Prostate gland (tissue), 2 donors: Measurements from ENCODE around the gene SBNO2. TPM values are rescaled to one million over a fixed set of nuclear protein-coding genes. Genes with fewer than 3 reads are reported as not detected.

ENCODE experiments used
- DNase-seq: peaks from one replicate; pipeline ENCODE4 v3.0.0-alpha.2; 2019; ENCODE audit warnings: low spot score
- H3K27ac ChIP-seq, 2 donors: fragments of 200-600 bp; sonication (generic); 2 replicates each; pipeline ENCODE4 v1.5.1; 2017 to 2019
- H3K27me3 ChIP-seq: fragments of 200-600 bp; sonication (generic); replicated peaks from 2 replicates; pipeline ENCODE4 v1.5.1; 2019; ENCODE audit not compliant: insufficient read depth
- H3K36me3 ChIP-seq, 2 donors: fragments of 200-600 bp; sonication (generic); 1 replicate in 1 of 2; 2 replicates in 1 of 2; pipeline versions ENCODE4 v1.5.1 to v1.8.1; 2017 to 2019
- H3K4me1 ChIP-seq: fragments of 200-600 bp; sonication (generic); replicated peaks from 2 replicates; pipeline ENCODE4 v1.5.1; 2019
- H3K4me3 ChIP-seq, 2 donors: fragments of 200-600 bp; sonication (generic); 2 replicates each; pipeline ENCODE4 v1.5.1; 2017 to 2019
- H3K9me3 ChIP-seq: fragments of 200-600 bp; sonication (generic); 2 replicates; pipeline ENCODE4 v1.5.1; 2017
- POLR2A ChIP-seq: fragments of 450-650 bp; IDR thresholded peaks from one replicate; pipeline ENCODE4 v1.6.1; 2016; ENCODE audit warnings: antibody characterized with exemption, mild to moderate bottlenecking
- POLR2AphosphoS5 ChIP-seq: sonication (generic); formaldehyde crosslinking; IDR thresholded peaks from one replicate; pipeline ENCODE4 v1.6.1; 2017; ENCODE audit warnings: antibody characterized with exemption
- WGBS: methylation state at CpG from one replicate; pipeline ENCODE4 v1.1.5; 2018; 5-methylcytosine and 5-hydroxymethylcytosine counted together
- intact Hi-C: fragments of 100-400 bp; cut with DNase I; formaldehyde crosslinking; loops from one replicate; pipeline ENCODE4 v1.14.2; 2022
- total RNA-seq, 2 donors: library from RNA; depleted of rRNA; stranded (reverse); fragments of >200 nt; gene quantifications; one replicate each; pipeline ENCODE4 v1.1.0, GENCODE V29; 2016
- TF ChIP-seq, protein P1 (sequence below), 4 experiments: fragments of 200-600 bp in 2 of 4; fragments of 450-650 bp in 2 of 4; sonication (generic) in 2 of 4; IDR thresholded peaks; 1 replicate in 3 of 4; 2 replicates in 1 of 4; pipeline ENCODE4 v1.5.1; 2016 to 2019; ENCODE audit warnings: antibody characterized with exemption in 4 of 4, mild to moderate bottlenecking in 2 of 4, moderate library complexity in 2 of 4

Gene SBNO2
- total RNA-seq, 2 donors from 2014 or later, result 32.5 to 79.9 TPM

DNA sequence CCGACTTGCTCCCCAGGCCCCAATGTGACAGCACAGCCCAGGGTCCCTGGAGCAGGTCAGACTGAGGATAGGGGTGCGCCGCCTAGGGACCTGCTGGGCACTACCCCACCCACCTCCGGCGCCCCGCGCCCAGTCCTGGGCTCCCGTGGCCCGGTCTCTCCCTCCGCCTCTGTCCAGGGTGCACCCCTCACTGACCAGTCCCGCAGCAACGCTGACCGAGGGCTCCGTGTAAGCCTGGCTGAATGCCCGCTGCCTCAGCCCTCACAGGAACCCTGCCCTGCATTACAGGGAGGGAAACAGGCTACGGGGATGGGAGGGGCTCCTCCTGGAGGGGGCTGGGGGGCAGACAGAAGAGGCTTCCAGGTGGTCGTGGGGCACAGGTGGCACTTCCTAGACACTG lies 38.6 kb downstream of the SBNO2 start:
- no peak for TF ChIP-seq POLR2A
- no peak for TF ChIP-seq POLR2AphosphoS5
- TF ChIP-seq, protein P1, sequence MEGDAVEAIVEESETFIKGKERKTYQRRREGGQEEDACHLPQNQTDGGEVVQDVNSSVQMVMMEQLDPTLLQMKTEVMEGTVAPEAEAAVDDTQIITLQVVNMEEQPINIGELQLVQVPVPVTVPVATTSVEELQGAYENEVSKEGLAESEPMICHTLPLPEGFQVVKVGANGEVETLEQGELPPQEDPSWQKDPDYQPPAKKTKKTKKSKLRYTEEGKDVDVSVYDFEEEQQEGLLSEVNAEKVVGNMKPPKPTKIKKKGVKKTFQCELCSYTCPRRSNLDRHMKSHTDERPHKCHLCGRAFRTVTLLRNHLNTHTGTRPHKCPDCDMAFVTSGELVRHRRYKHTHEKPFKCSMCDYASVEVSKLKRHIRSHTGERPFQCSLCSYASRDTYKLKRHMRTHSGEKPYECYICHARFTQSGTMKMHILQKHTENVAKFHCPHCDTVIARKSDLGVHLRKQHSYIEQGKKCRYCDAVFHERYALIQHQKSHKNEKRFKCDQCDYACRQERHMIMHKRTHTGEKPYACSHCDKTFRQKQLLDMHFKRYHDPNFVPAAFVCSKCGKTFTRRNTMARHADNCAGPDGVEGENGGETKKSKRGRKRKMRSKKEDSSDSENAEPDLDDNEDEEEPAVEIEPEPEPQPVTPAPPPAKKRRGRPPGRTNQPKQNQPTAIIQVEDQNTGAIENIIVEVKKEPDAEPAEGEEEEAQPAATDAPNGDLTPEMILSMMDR (IDR thresholded peaks at IDR 0.05), result no peak
- DNase-seq, result no peak
- Histone ChIP-seq H3K4me1 (peaks cover 23% of the 10 kb centered on the region), H3K4me3 (no peak overlapping the region), H3K9me3 (no peaks in the 10 kb centered on the region), H3K36me3 (no peaks in the 10 kb centered on the region), H3K27ac (peak overlapping the region in 1 of 2 donors; percentile 12), H3K27me3 (no peaks in the 10 kb centered on the region)
- intact Hi-C loops, result no loop called here
- WGBS, result 86% methylated on average over 17 of the region's 17 CpGs

DNA sequence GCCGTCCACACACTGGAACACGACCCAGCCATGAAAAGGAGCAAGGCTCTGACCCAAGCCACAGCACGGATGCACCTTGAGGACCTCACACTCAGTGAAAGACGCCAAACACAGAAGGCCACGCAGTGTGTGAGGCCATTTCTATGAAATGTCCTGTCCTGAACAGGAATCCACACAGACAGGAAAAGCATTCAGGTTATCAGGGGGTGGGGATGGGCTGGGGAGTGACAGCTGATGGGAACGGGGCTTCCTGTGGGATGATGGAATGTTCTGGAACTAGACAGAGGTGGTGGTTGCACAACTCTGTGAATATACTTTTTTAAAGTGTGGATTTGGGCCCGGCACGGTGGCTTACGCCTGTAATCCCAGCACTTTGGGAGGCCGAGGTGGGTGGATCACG lies 39.6 kb downstream of the SBNO2 start:
- Histone ChIP-seq H3K4me1 (peaks cover 29% of the 10 kb centered on the region), H3K4me3 (no peak overlapping the region), H3K36me3 (no peaks in the 10 kb centered on the region), H3K9me3 (no peaks in the 10 kb centered on the region), H3K27ac (peak overlapping the region in 1 of 2 donors; percentile 89), H3K27me3 (no peaks in the 10 kb centered on the region)
- no peak for DNase-seq
- TF ChIP-seq POLR2A (no peak), POLR2AphosphoS5 (no peak)
- TF ChIP-seq, protein P1 (IDR thresholded peaks at IDR 0.05), result no peak
- intact Hi-C loops, result loop anchor here (5.0 kb wide), 1 partner anchor 38 kb away; the partner anchor contains the start of gene SBNO2
- WGBS, result 90% methylated on average over 11 of the region's 11 CpGs

DNA sequence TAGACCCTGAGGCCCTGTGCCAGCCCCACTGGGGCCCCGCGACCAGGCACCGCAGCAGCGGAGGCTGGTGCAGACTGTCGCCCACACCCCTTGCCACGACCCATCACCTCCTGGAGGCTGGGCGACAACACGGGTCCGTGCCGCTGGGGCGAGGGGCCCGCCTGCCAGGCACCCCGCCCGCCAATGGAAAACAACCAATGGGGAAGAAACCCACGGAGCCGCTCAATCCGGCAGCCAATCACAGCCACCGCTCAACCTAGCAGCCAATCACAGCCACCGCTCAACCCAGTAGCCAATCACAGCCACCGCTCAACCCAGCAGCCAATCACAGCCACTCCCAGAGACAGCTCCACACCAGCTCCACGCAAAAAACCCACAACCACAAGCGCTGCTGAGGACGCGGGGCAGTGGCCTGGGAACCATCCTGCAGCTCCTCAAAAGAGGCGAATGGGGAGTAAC lies 40.6 kb downstream of the SBNO2 start:
- intact Hi-C loops, result loop anchor here (5.0 kb wide), 1 partner anchor 39 kb away; the partner anchor contains the start of gene SBNO2
- WGBS, result 95% methylated on average over 14 of the region's 25 CpGs
- H3K27ac ChIP-seq, result peak overlapping the region; percentile 83 to 89
- H3K4me3 ChIP-seq, result no peak overlapping the region
- H3K27me3 ChIP-seq, result no peaks in the 10 kb centered on the region
- H3K4me1 ChIP-seq, result peaks cover 29% of the 10 kb centered on the region
- H3K36me3 ChIP-seq, result no peaks in the 10 kb centered on the region
- TF ChIP-seq POLR2AphosphoS5, result no peak
- no peak for TF ChIP-seq POLR2A
- TF ChIP-seq, protein P1 (IDR thresholded peaks at IDR 0.05), result no peak
- no peak for DNase-seq
- H3K9me3 ChIP-seq, result no peaks in the 10 kb centered on the region

DNA sequence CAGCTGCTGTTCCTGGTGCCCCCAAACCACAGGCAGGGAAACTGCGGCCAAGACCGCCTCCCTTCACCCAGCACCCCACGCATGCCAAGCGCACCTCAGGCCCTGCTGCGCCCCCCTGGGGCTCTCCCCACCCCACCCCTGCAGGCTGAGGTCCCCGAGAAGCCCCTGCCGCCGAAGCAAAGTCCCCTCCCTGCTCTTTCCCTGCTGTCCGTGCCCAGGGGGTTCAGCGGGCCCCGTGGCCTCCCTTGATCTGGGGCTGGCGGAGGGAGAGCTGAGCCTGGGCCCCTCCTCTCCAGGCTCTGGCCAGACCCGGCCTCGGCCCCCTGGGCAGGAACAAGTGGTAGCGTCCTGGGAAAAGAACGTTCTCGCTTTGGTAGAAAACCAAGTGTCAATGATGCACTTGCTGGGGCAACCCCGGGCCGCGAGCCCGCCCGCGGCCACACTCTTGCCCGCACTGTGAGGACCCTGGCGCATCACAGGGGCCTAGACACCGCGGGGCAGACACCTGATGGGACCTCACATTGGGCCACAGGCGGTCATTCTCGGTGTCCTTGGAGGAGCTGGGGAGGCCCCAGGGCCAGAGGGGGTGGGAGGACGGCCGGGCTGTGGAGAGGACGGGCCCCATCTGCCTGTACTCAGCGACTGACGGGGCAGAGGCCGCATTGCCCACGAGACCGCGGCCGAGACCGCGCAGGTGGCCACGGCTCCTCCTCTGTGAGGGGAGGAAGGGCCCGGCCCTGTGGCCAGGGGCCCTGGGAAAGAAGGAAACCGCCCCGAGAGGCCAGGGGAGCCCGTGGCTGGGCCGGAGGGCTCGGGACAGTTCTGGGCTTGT lies 41.3 kb downstream of the SBNO2 start:
- WGBS, result 53% methylated on average over 31 of the region's 48 CpGs
- Histone ChIP-seq H3K27me3 (no peaks in the 10 kb centered on the region), H3K4me1 (peaks cover 29% of the 10 kb centered on the region), H3K9me3 (no peaks in the 10 kb centered on the region), H3K27ac (peak overlapping the region; percentile 83 to 89), H3K36me3 (no peaks in the 10 kb centered on the region), H3K4me3 (peak overlapping the region; percentile 39 to 54)
- intact Hi-C loops, result loop anchor here (5.0 kb wide), 1 partner anchor 40 kb away; the partner anchor contains the start of gene SBNO2
- no peak for DNase-seq
- TF ChIP-seq, protein P1 (IDR thresholded peaks at IDR 0.05), result no peak
- TF ChIP-seq POLR2AphosphoS5, result no peak
- TF ChIP-seq POLR2A, result no peak
